Type B pancreatic cell (in vitro differentiated cells): ENCODE measurements around the gene ACSS2. TPM values are rescaled to one million over a fixed set of nuclear protein-coding genes. Genes with fewer than 3 reads are reported as not detected.

ENCODE experiments used
- DNase-seq: peaks from one replicate; pipeline ENCODE4 v3.0.0; 2021; ENCODE audit warnings: mixed read lengths; ENCODE audit not compliant: unreplicated experiment; ENCODE audit errors: extremely low spot score
- H3K27ac Mint-ChIP-seq: 2 replicates; pipeline ENCODE4 v1.8.0; 2021; ENCODE audit warnings: mild to moderate bottlenecking, mixed read lengths
- H3K27me3 Mint-ChIP-seq: 2 replicates; pipeline ENCODE4 v1.8.0; 2021; ENCODE audit warnings: mixed read lengths
- H3K36me3 Mint-ChIP-seq: 2 replicates; pipeline ENCODE4 v1.8.0; 2021; ENCODE audit warnings: mixed read lengths
- H3K4me1 Mint-ChIP-seq: one replicate; pipeline ENCODE4 v1.8.0; 2021; ENCODE audit warnings: mixed read lengths; ENCODE audit not compliant: unreplicated experiment
- H3K4me3 Mint-ChIP-seq: 2 replicates; pipeline ENCODE4 v1.8.0; 2021; ENCODE audit warnings: mild to moderate bottlenecking, mixed read lengths
- H3K9me3 Mint-ChIP-seq: 2 replicates; pipeline ENCODE4 v1.8.0; 2021; ENCODE audit warnings: mixed read lengths
- CTCF ChIP-seq: fragments of 200-600 bp; sonication (generic); conservative IDR thresholded peaks from 2 replicates; pipeline ENCODE4 v1.5.0; 2021; ENCODE audit warnings: antibody characterized with exemption, mild to moderate bottlenecking
- total RNA-seq: library from RNA; stranded (reverse); gene quantifications from 2 replicates; pipeline ENCODE4 v1.2.1, GENCODE V29; 2021; ENCODE audit warnings: low replicate concordance

The ACSS2 gene
- total RNA-seq, 1 donor from 2014 or later = 59.2 TPM

- no peak for DNase-seq
- no peak overlapping the region for H3K4me3 Mint-ChIP-seq
- H3K4me1 Mint-ChIP-seq = no peaks in the 10 kb centered on the region
- no peaks in the 10 kb centered on the region for H3K9me3 Mint-ChIP-seq
- TF ChIP-seq CTCF = no peak
- peaks cover 17% of the 10 kb centered on the region for H3K36me3 Mint-ChIP-seq
- H3K27ac Mint-ChIP-seq = no peak overlapping the region
- H3K27me3 Mint-ChIP-seq = no peaks in the 10 kb centered on the region
Observed at GRCh38 chr20:34843421-34843820, 33.0 kb upstream of the ACSS2 start.

- Mint-ChIP-seq H3K9me3 (no peaks in the 10 kb centered on the region), H3K27ac (no peak overlapping the region), H3K36me3 (peaks cover 28% of the 10 kb centered on the region), H3K27me3 (no peaks in the 10 kb centered on the region), H3K4me1 (no peaks in the 10 kb centered on the region), H3K4me3 (no peak overlapping the region)
- TF ChIP-seq CTCF = no peak
- DNase-seq = no peak
Observed at GRCh38 chr20:34848597-34848996, 27.8 kb upstream of the ACSS2 start.

GRCh38 chr20:34849778-34850177 is 26.6 kb upstream of the ACSS2 start:
- H3K4me3 Mint-ChIP-seq = no peak overlapping the region
- no peaks in the 10 kb centered on the region for H3K27me3 Mint-ChIP-seq
- peaks cover 27% of the 10 kb centered on the region for H3K36me3 Mint-ChIP-seq
- H3K9me3 Mint-ChIP-seq = no peaks in the 10 kb centered on the region
- H3K27ac Mint-ChIP-seq = no peak overlapping the region
- H3K4me1 Mint-ChIP-seq = no peaks in the 10 kb centered on the region
- no peak for TF ChIP-seq CTCF
- no peak for DNase-seq

- no peaks in the 10 kb centered on the region for H3K4me1 Mint-ChIP-seq
- TF ChIP-seq CTCF = no peak
- H3K36me3 Mint-ChIP-seq = peaks cover 31% of the 10 kb centered on the region
- H3K27ac Mint-ChIP-seq = no peak overlapping the region
- no peak overlapping the region for H3K4me3 Mint-ChIP-seq
- DNase-seq = no peak
- H3K9me3 Mint-ChIP-seq = no peaks in the 10 kb centered on the region
- no peaks in the 10 kb centered on the region for H3K27me3 Mint-ChIP-seq
Observed at GRCh38 chr20:34850969-34851368, 25.4 kb upstream of the ACSS2 start.

GRCh38 chr20:34852298-34852697 is 24.1 kb upstream of the ACSS2 start:
- Mint-ChIP-seq H3K27me3 (no peaks in the 10 kb centered on the region), H3K9me3 (no peaks in the 10 kb centered on the region), H3K4me1 (no peaks in the 10 kb centered on the region), H3K36me3 (peaks cover 27% of the 10 kb centered on the region), H3K27ac (no peak overlapping the region), H3K4me3 (no peak overlapping the region)
- no peak for TF ChIP-seq CTCF
- no peak for DNase-seq

- peaks cover 8% of the 10 kb centered on the region for H3K4me1 Mint-ChIP-seq
- no peak for TF ChIP-seq CTCF
- peak; percentile 74 for DNase-seq
- no peaks in the 10 kb centered on the region for H3K27me3 Mint-ChIP-seq
- H3K9me3 Mint-ChIP-seq = no peaks in the 10 kb centered on the region
- no peak overlapping the region for H3K4me3 Mint-ChIP-seq
- peaks cover 29% of the 10 kb centered on the region for H3K36me3 Mint-ChIP-seq
- H3K27ac Mint-ChIP-seq = no peak overlapping the region
Observed at GRCh38 chr20:34859367-34859766, 17.0 kb upstream of the ACSS2 start.
